ENCODE measurements around the gene NOXA1.

The NOXA1 gene

DNA sequence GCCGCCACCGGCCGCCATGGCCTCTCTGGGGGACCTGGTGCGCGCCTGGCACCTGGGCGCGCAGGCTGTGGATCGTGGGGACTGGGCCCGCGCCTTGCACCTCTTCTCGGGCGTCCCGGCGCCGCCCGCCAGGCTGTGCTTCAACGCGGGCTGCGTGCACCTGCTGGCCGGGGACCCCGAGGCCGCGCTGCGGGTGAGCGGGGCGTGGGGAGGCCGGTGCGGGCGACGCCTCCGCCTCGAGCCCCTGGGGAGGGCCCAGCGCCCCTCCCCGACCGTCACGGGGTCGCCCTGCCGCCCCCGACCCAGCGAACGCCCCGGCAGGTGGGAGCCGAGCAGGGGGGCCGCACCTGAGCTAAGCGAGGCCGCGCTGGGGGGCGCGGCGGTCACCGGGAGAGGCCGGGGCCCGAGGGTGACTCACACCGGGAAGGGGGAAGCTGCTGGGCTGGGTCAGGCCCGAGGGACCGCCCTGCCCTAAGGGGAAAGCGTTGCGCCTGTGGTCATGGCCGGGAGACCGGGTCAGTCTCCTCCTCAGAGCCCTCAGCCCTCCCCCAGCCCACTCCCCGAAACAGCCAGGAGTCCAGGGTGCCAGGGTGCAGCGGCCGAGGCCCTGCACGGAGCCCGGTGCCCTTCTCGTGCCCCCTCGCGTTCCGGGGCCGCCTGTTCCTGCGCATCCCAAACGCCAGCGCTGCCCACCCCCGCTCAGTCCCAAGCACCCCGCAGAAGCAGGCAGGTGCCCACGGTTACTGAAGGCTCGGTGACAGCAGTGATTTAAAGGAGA, 510 bp downstream of the NOXA1 start:
- peak overlapping the region; percentile 61 for H3K27ac ChIP-seq (ENCODE audit: poor library complexity, severe bottlenecking)
- TF ChIP-seq, protein P1, sequence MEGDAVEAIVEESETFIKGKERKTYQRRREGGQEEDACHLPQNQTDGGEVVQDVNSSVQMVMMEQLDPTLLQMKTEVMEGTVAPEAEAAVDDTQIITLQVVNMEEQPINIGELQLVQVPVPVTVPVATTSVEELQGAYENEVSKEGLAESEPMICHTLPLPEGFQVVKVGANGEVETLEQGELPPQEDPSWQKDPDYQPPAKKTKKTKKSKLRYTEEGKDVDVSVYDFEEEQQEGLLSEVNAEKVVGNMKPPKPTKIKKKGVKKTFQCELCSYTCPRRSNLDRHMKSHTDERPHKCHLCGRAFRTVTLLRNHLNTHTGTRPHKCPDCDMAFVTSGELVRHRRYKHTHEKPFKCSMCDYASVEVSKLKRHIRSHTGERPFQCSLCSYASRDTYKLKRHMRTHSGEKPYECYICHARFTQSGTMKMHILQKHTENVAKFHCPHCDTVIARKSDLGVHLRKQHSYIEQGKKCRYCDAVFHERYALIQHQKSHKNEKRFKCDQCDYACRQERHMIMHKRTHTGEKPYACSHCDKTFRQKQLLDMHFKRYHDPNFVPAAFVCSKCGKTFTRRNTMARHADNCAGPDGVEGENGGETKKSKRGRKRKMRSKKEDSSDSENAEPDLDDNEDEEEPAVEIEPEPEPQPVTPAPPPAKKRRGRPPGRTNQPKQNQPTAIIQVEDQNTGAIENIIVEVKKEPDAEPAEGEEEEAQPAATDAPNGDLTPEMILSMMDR (IDR thresholded peaks at IDR 0.05; ENCODE audit: poor library complexity, severe bottlenecking) = peak; percentile 85
- H3K4me1 ChIP-seq (ENCODE audit: insufficient read depth, poor library complexity, severe bottlenecking) = peaks cover 19% of the 10 kb centered on the region
- H3K36me3 ChIP-seq (ENCODE audit: low read depth) = 0 out of 2 replicates have a peak, but pooled peaks cover 5% of the 10 kb centered on the region
- no peaks in the 10 kb centered on the region for H3K9me3 ChIP-seq (ENCODE audit: severe bottlenecking)
- DNase-seq (ENCODE audit: low spot score) = peak; percentile 84
- H3K4me3 ChIP-seq (ENCODE audit: severe bottlenecking) = peak overlapping the region; percentile 98
- H3K27me3 ChIP-seq (ENCODE audit: insufficient read depth, poor library complexity, severe bottlenecking) = no peaks in the 10 kb centered on the region
- ATAC-seq (ENCODE audit: low read depth) = peak; percentile 63

DNA sequence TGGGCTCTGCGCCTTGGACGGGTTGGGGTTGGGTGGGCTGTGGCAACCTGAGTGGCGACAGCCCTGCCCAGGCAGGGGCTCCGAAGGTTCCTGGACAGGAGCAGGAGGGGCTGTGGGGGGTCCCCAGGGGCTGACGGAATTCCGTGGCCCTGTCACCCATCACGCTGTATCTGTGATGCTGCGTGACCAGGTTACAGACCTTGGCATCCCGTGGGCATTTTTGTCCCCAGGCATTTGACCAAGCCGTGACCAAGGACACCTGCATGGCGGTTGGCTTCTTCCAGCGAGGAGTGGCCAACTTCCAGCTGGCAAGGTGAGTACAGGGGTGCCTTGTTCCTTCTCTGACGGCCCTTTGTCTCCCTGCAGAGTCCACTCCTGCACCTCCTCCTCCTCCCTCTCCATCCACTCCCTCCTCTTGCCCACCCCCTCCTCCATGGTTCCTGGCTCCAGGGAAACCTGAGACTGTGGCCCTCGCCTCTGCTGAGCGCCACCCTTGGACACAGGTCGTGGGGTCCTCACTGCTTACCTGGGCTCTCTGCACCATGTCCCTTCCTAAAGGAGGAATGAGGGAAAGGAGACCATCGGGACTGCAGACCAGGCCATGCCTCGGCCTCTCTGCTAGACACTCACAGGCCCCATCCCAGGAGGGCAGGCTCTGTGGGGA, 3.0 kb downstream of the NOXA1 start:
- Histone ChIP-seq H3K36me3 (ENCODE audit: low read depth) (no peaks in the 10 kb centered on the region), H3K4me1 (ENCODE audit: insufficient read depth, poor library complexity, severe bottlenecking) (peaks cover 19% of the 10 kb centered on the region), H3K4me3 (ENCODE audit: severe bottlenecking) (no peak overlapping the region), H3K27ac (ENCODE audit: poor library complexity, severe bottlenecking) (peak overlapping the region; percentile 61), H3K9me3 (ENCODE audit: severe bottlenecking) (no peaks in the 10 kb centered on the region), H3K27me3 (ENCODE audit: insufficient read depth, poor library complexity, severe bottlenecking) (no peaks in the 10 kb centered on the region)
- ATAC-seq (ENCODE audit: low read depth) = no peak
- DNase-seq (ENCODE audit: low spot score) = no peak
- TF ChIP-seq, protein P1 (IDR thresholded peaks at IDR 0.05; ENCODE audit: poor library complexity, severe bottlenecking) = no peak

DNA sequence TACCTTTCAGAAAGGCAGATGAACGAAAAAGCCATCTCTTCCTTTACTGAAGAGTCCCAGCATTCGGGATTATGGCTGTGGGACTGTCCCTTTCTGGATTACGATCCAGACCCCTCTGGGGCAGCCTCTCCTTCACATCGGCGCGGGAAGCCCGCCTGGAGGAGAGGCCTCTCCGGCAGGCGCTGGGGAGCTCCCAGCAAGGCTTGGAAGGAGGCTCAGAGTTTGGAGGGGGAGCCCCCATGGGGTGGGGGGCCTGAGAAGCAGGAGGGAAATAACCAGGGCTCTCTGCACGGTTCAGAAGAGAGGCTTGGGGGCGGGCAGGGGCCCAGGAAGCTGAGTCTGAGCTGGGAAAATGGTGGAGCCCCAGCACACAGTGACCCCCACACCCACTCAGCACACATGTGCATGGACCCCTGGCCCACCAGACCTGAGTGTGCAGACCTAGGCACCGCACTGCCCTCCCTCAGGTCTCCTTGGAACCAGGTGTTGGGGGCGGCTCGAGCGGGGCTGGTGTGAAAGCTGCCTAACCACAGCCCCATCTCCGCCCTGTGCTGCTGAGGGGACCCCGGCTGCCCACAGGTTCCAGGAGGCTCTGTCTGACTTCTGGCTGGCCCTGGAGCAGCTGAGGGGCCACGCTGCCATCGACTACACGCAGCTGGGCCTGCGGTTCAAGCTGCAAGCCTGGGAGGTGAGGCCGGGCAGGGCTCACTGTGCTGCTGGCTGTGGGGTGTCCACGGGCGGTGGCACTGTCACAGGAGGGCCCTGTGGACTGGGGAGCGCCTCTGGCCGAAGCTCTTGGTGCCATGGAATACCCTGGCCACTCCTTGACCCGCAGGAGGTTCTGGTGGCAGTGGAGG, 4.5 kb downstream of the NOXA1 start:
- ATAC-seq (ENCODE audit: low read depth) = no peak
- Histone ChIP-seq H3K27me3 (ENCODE audit: insufficient read depth, poor library complexity, severe bottlenecking) (no peaks in the 10 kb centered on the region), H3K4me1 (ENCODE audit: insufficient read depth, poor library complexity, severe bottlenecking) (peaks cover 19% of the 10 kb centered on the region), H3K4me3 (ENCODE audit: severe bottlenecking) (no peak overlapping the region), H3K27ac (ENCODE audit: poor library complexity, severe bottlenecking) (no peak overlapping the region), H3K9me3 (ENCODE audit: severe bottlenecking) (no peaks in the 10 kb centered on the region), H3K36me3 (ENCODE audit: low read depth) (no peaks in the 10 kb centered on the region)
- TF ChIP-seq, protein P1 (IDR thresholded peaks at IDR 0.05; ENCODE audit: poor library complexity, severe bottlenecking) = no peak
- peak; percentile 51 for DNase-seq (ENCODE audit: low spot score)

DNA sequence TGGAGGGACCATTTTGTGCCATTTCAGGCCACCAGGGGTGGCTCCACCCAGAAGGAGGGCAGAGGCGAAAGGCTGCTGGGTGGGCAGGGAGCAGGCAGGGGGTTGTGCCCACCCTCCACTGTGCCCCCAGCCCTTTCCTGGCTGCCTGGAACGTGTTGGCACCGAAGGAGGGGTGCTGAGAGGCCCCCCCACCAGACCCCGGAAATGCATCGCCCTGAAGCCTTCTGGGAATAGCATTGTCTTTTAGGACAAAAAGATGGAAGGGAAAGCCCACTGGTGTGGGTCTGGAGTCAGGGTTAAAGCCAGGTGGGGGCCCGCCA, 5.1 kb downstream of the NOXA1 start:
- peaks cover 19% of the 10 kb centered on the region for H3K4me1 ChIP-seq (ENCODE audit: insufficient read depth, poor library complexity, severe bottlenecking)
- H3K27ac ChIP-seq (ENCODE audit: poor library complexity, severe bottlenecking) = no peak overlapping the region
- TF ChIP-seq, protein P1 (IDR thresholded peaks at IDR 0.05; ENCODE audit: poor library complexity, severe bottlenecking) = no peak
- H3K9me3 ChIP-seq (ENCODE audit: severe bottlenecking) = no peaks in the 10 kb centered on the region
- ATAC-seq (ENCODE audit: low read depth) (no peak), DNase-seq (ENCODE audit: low spot score) (peak; percentile 31)
- H3K27me3 ChIP-seq (ENCODE audit: insufficient read depth, poor library complexity, severe bottlenecking) = no peaks in the 10 kb centered on the region
- H3K36me3 ChIP-seq (ENCODE audit: low read depth) = no peaks in the 10 kb centered on the region
- no peak overlapping the region for H3K4me3 ChIP-seq (ENCODE audit: severe bottlenecking)
